Stimulated activated CD8-positive, alpha-beta memory T cell treated with anti-CD3 and anti-CD28 coated beads, Interleukin-2, amount 100 ng/mL, for 1 hour (primary cell): Measurements from ENCODE around the gene ADAMTS6.
"Not testable (repeated sequence)": the region's sequence is repeated elsewhere in the genome, so short reads cannot be mapped to it uniquely, and the experiment has no call there.

Experiments
- DNase-seq, 2 donors: peaks; one replicate each; pipeline ENCODE4 v3.0.0-alpha.2; 2020; ENCODE audit warnings: low read depth in 2 of 2

The ADAMTS6 gene

DNA sequence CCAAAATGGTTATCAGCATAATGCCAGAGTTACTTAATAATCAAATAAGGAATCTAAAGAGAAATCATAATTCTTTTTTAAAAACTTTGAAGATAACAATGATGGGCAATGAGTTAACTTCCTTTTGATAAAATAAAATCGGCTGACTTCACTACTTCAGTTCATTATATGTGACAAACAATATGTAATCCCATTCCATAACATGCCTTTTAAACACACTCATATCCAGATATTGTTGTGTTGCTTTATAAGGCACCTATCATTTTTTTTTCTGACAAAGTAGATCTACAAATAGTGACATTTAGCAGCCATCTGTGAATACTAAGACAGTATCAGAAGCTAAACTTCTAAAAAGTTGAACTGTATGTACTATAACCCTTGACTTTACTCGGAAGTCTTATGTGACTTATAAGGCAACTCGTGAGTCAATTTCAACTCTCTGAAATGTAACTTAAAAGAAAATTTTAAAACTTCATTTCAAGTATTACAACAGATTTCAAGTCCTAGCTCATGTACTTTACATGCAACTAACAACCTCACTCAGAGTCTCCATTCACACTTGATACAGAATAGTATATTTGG lies 7.5 kb downstream of the ADAMTS6 start:
- DNase-seq: no peak

DNA sequence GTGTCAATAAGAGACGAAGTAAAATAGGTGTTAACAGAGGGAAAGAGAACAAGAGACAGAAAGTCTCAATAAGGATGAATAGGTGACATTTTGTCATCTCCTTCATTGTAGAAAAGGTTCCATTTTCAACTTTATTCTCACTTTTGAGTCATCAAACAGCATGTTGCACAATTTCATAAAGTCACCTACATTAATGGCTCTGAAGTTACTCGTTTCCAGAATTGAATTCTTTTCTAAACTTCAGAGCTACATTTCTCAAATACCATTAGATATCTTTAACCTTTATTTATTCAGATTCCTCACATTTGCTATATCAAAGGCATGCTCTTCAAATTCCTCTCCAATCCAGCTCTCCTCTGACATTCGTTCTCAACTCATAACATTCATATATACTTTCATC lies 13.1 kb downstream of the ADAMTS6 start:
- no peak for DNase-seq

DNA sequence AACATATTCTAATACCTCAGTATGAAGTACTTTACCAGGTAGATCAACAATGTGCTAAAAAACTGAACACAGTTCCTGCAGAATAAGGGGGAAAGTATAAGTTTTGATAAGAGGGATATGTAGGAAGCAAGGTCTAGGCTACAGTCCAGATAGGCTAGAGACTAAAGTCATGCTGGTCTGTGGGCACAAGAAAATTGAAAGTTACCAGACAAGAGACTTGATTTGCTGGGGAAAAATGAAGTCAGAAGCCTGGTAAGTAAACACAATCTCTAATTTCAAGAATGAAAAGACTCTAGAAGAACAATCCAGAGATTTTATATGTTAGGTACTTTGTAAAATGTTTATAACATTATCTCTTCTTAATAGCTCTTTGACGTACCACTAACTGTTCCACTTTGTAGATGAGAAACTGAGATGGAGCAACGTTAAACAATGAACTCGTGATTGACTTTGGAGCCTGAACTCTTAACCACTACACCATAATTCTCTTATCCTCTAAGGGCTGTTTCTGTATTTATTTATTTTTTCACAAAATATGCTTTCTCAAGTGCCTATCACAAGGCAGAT lies 19.5 kb downstream of the ADAMTS6 start:
- DNase-seq: no peak

DNA sequence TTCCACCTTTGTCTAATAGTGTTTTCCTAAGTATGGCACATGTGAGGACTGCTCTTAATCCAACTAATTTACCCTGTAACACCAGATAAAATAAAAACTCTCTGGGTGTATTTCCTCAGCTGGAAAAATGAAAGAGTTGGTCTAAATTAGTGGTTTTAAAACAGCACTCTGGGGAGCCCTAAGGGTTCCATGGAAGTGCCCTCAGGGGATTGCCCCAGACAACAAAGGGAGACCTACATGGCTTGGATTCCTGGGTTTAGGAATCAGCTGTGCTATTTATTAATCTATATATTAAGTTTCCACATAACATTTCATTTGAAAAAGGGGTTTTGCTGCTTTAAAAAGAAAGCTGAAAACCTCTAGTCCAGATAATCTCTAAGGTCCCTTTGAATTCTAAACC lies 20.2 kb downstream of the ADAMTS6 start:
- DNase-seq: no peak

DNA sequence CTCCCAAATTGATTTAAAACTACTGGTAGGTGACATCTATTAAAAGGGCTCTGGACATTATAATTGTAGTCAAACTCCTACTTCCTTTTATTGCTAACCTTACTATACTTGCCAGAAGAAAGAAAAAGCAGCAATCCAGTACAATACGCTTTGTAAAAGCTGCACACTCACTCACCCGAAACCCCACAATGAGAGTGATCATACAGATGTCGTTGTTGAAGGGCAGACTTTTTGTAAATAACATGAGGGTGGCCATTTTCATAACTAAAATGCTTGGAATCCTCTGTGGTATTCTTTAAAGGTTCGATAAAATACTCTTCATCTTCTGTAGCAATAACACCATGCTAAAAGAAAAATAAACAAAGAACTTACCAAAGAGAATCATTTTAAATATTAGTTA lies 21.7 kb downstream of the ADAMTS6 start:
- DNase-seq: no peak

DNA sequence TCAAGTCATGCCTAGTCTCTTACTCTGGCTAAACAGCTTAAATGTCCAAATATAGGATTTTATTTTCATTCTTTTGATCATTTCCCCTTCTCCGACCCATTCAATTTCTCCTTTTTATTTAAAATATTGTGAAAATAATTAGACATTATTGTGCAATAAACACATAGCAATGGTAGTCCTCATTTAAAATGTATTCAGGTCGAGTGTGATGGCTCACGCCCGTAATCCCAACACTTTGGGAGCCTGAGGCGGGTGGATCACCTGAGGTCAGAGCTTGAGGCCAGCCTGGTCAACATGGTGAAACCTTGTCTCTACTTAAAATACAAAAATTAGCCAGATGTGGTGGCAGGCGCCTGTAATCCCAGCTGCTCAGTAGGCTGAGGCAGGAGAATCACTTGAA lies 26.7 kb downstream of the ADAMTS6 start:
- DNase-seq: no peak

DNA sequence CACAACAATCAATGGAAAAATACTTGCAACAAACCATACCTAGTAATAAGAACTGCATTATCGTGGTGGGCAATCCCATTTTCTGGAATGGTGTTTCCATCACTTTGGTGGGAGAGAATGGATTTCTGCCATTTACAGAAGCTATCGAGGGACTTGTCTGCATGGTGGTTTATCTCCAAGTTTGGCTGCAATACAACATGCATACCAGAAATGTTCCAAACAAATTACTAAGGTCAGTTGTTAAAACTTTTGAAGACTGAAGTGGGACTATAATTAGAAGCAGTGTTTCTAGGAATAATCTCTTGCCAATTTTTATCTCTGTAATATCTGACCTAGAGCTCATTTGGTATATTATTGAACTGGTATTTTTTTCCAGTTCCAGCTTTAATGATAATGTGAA lies 30.3 kb downstream of the ADAMTS6 start:
- no peak for DNase-seq

DNA sequence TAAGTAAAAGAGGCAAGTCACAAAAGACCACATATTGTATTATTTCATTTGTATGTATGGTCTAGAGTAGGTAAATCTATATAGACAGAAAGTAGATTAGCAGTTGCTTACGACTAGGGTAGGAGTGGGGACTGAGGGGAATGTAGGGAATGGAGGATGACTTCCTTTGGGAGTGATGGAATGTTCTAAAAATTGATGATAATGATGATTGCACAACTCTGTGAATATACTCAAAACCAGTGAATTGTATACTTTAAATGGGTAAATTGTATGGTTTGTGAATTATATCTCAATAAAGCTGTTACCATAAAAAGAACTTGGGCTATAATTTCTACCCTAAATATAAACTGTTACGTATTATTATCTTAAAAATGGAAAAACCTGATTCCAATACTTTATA lies 35.0 kb downstream of the ADAMTS6 start:
- DNase-seq: no peak

DNA sequence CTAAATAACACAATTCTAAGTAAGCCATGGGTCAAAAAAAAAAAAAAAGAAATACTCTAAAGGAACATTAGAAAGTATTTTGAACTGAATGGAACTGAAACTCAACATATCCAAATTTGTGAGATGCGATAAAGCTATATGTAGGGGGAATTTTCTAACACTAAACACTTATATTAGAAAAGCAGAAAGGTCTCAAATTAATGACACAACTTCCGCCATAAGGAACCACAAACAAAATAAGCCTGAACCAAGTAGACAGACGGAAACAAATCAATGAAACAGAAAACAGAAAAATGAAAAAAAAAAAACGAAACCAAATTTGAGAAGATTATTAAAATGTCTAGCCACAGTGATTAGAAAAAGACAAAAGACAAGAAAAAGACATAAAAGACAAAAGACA lies 39.9 kb downstream of the ADAMTS6 start:
- no peak for DNase-seq

DNA sequence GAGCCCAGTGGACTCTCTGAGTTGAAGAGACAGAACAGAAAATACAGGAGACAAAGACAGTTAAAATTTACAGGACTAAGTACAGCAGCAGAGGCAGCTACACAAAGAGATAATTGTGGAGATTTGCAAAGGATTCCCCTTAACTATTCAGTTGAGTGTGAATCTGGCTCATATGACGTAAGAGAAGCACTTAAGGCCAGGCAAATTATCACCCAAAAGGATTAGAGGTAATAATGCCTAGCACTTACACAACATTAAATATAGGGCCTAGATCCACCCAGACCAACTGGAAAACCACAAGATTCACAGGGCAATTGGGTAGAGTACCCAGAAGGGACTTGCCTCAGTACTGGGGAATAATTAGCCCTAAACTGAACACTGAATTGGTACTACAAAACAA lies 41.3 kb downstream of the ADAMTS6 start:
- DNase-seq: no peak

DNA sequence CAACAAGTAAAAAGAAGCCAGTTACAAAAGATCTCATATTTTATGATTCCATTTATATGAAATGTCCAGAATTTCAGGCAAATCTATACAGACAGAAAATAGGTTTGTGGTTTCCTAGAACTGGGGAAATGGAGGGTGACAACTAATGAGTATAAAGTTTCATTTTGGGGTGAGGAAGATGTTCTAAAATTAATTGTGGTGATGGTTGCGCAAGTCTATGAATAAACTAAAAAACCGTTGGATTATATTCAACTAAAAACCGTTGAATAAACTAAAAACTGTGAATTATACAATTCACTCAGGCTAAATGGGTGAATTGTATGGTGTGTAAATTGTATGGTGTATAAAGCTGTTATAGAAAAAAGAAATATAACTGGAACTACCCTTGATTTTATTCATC lies 47.6 kb downstream of the ADAMTS6 start:
- no peak for DNase-seq

DNA sequence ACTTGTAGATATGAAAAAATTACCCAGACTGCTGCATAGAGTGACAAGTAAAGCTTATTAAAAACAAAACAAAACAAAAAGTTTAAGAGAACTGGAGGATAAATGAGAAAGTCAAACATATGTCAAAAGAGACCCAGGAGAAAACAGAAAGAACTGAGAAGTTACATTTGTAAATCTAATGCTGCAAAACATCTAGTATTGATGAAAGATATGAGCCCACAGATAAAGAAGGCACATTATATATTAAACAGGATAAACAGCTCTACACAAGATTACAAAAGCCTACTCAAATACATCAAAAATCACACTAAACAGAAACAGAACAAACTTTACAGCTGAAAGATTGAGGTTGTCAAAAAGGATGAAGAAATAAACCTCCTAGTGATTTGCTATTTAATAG lies 55.1 kb downstream of the ADAMTS6 start:
- no peak for DNase-seq

DNA sequence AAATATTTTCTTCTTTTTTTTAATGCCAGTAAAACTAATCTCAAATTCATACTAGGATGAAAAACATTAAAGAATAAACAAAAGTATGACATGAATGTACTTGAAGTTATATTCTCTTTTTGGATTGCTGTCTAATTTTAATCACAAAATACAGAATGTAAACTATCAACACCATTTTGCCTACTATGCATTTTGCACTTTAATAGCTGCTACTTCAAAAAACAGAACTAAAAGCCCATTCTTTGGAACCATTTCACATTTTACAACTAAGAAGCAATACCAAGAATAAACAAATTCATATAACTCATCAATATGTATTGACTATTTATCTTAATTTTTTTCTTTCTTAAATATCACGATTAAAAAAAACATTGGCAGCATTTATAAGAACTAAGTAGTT lies 58.1 kb downstream of the ADAMTS6 start:
- no peak for DNase-seq

DNA sequence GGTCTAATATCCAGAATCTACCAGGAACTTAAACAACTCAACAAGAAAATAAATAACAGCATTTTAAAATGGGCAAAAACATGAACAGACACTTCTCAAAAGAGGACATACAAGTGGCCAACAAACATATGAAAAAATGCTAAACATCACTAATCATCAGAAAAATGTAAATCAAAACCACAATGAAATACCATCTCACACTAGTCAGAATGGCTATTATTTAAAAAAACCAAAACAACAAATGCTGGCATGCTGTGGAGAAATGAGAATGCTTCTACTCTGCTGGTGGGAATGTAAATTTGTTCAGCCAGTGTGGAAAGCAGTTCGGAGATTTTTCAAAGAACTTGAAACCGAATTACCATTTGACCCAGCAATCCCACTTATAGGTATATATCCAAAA lies 63.1 kb downstream of the ADAMTS6 start:
- no peak for DNase-seq

DNA sequence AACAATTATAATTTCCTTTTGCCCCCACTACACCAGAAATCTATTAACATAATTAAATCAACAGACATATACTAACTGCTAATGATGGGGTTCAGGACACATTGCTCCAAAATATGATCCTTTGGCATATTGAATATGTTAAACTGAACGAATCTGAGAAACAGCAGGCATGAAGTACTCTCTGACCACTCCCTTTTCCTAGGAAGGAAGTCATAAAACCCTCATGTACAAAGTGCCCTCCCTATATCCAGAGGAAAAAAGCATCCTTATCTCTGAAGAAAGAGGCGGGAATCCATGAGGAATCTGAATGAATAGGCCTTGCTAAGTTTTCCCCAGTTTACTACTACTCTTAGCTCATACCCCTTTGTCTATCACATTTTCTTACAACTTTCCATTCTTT lies 67.9 kb downstream of the ADAMTS6 start:
- DNase-seq: no peak

DNA sequence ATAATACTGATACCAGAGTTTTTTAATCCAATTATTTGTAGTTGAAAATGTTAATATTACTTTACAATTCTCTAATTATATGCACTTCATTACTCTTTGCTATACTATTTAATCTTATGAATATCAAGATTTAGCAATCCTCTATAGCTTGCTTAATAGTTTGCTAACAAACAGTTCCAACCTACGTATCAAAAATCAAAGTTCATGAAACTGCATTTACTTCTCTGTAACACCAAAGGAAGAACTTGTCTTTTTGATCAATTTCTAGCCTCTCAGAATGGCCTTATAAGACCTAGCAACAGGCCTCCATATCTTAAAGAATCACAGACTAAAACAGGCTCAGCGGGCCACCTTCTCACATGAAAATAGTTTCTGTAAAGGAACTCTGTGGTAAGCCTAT lies 68.9 kb downstream of the ADAMTS6 start:
- no peak for DNase-seq

DNA sequence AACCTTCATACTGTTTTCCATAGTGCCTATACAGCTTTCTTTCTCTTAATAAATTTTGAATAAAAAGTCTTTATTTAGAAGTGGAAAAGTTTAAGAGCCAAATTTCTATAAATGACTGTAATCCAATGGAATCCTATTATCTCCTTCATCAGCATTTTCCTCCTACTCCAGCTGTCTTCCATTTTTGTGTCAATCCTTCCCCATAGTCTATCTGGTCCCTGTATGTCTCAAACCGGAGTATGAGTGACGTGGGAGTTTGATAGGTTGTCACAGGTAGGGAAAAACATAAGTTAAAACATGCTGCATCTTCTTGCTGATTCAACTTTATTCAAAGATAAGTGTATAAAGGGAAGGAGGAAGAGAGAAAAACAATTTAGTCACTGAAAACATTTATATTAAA lies 70.4 kb downstream of the ADAMTS6 start:
- DNase-seq: no peak

DNA sequence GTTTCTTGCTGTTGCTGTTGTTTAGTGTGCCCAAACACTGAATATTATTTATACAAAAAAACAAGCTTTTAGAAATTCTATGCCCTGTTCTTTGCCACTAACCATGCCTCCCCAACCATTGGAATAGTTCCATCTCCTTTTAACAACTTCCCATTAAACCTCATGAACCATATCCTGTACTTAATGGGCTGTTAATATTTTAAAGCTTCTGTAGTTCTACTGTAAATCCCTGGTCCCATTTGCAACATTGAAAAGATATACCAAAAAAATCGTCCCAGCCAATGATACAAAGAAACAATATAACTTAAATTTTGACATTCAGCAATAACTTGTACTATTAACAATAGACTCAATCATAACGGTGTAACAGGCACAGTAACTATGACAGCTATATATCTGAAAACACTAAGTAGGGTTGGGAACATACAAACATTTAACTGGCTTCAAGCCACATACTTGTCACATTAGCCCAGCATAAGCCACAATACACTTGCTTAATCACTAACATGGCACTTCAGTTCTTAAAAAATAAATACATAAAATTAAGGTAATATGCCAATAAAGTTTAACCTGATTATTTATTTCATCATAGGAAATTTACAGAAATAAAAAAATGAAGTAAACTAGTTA lies 86.1 kb downstream of the ADAMTS6 start:
- DNase-seq: no peak

DNA sequence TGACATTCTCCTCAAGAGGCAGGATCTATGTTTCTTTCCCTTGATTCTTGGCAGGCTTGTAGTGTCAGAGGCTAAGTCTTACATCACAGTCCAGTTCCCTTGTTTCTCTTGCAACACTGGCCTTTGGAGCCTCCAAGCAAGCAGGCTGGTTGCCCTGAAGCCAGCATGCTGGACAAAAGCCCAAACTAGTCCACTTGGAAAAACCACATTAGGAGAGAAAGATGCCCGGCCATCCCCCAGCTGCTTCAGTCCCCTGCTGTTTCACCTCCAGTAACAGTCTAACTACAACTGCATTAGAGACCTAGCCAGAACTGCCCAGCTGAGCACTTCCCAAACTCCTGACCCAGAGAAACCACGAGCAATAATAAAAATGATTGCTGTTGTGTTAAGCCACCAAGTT lies 87.6 kb downstream of the ADAMTS6 start:
- DNase-seq: no peak

DNA sequence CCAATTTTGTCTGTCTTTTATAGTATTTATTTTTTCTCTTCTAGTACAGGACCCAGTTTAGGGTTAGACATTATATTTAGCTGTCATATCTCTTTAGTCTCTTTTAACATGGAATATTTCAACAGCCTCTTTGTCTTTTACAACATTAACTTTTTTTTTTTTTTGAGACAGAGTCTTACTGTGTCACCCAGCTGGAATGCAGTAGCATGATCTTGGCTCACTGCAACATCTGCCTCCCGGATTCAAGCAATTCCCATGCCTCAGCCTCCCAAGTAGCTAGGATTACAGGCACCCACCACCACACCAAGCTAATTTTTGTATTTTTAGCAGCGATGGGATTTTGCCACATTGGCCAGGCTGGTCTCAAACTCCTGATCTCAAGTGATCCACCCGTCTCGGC lies 90.1 kb downstream of the ADAMTS6 start:
- no peak for DNase-seq

DNA sequence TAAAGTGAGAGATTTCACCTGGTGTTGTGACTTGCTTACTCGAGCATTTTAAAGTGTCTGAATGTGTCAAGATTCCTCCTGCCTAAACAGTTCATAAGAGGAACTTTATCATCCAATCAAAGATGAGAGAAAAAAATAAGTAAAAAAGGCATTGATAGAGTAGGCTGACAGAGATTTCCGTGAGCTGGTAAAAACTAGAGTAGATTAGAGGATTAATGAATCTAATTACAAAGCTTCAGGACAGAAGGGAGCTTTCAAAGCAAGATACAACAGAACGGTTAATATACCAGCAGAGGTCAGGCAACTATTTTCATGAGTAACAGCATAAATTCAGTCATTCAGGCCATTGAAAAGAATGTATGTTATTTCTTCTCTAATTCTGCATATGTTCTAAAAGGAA lies 91.5 kb downstream of the ADAMTS6 start:
- DNase-seq: no peak

DNA sequence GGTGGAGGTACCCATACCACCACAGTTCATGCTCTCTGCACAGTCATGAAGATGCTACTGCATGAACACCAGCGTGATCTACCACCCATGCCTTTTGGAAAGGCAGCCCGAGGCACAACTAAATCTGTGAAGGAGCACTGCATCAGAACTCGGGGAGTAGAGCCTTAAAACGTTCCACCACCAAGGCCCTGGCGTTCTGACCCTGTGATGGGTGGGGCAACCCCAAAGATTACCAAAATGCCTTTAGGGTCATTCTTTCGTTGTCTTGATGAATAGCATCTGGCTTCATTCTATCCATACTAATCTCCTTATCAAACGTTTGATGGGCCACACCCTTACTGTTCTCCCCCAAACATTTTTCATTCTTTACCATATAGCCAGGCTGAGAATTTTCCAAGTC lies 97.9 kb downstream of the ADAMTS6 start:
- no peak for DNase-seq

DNA sequence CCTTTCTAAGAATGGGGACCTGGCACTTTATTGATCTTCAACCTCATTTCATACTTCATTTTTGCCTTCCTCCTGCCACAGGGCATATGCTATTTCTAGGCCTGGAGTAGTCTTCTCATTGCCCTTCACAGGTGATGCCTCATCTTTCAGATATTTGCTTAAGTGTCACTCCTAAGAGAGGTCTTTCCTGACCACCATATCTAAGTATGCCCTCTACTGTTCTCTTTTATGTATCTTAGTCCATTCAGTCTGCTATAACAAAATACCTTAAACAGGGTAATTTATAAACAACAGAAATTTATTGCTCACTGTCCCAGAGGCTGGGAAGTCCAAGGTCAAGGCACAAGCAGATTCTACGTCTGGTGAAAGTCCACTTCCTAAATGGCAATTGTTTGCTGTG lies 99.1 kb downstream of the ADAMTS6 start:
- DNase-seq: no peak

DNA sequence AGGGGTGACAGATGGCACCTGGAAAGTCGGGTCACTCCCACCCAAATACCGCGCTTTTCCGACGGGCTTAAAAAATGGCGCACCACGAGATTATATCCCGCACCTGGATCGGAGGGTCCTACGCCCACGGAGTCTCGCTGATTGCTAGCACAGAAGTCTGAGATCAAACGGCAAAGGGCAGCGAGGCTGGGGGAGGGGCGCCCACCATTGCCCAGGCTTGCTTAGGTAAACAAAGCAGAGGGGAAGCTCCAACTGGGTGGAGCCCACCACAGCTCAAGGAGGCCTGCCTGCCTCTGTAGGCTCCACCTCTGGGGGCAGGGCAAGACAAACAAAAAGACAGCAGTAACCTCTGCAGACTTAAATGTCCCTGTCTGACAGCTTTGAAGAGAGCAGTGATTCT lies 111.2 kb downstream of the ADAMTS6 start:
- DNase-seq: not testable (repeated sequence)
